Activated CD8-positive, alpha-beta memory T cell treated with anti-CD3 and anti-CD28 coated beads, Interleukin-2, amount 50 U/mL, for 24 hours (primary cell): ENCODE data around the gene DDX1.

Source experiments
- DNase-seq: peaks from one replicate; pipeline ENCODE4 v3.0.0-alpha.2; 2020; ENCODE audit errors: extremely low read depth

Gene DDX1

DNA sequence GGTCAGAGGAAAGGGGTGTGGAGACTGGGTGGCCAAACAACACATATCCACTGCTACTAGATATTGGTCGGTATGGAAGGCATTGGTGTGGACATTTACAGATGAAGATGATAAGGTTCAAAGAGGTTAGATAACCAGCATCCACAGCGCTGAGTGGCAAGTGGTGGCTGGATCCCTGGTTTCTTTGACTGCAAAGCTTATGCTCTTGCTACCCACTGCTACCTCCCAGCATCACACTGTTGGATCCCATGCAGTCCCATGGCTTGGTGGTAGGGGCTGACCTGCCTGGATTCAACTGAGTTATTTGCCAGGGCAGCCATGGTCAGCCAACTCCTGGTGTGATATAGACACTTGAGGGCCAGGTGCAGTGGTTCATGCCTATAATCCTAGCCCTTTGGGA, 53.6 kb downstream of the DDX1 start:
- DNase-seq = no peak

DNA sequence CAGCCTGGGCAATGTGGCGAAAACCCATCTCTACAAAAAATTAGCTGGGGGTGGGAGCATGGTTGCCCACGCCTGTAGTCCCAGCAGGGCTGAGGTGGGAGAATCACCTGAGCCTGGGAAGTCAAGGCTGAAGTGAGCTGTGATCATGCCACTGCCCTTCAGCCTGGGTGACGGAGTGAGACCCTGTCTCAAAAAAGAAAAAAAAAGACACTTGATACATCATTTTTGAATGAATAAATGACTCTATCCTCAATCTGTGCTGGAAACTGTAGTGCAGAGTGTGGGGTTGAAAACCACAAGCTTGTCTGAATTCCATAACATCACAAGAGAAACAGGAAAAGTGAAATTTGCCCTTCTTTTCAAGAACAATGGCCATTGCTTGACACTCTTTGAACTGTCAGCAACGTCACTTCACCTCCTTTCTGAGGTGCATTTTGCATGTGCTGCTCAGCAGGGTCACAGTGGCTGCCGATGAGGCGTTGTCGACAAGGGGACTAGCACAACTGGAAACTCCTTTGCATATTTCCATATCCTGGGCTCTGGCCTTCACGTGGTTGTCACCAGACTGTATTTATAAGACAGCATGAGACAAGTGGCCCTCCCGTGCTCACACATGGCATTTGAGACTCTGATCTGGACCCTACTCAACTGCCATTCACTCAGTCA, 54.2 kb downstream of the DDX1 start:
- DNase-seq = no peak

- no peak for DNase-seq
Measured at GRCh38 chr2:15646661-15647060, 55.0 kb downstream of the DDX1 start.

- no peak for DNase-seq
Measured at GRCh38 chr2:15647622-15648590, 56.2 kb downstream of the DDX1 start.

GRCh38 chr2:15648593-15649525, 57.2 kb downstream of the DDX1 start:
- no peak for DNase-seq

- no peak for DNase-seq
Measured at GRCh38 chr2:15649561-15650255, 58.0 kb downstream of the DDX1 start.

- DNase-seq = no peak
Measured at GRCh38 chr2:15650616-15651366, 59.1 kb downstream of the DDX1 start.

DNA sequence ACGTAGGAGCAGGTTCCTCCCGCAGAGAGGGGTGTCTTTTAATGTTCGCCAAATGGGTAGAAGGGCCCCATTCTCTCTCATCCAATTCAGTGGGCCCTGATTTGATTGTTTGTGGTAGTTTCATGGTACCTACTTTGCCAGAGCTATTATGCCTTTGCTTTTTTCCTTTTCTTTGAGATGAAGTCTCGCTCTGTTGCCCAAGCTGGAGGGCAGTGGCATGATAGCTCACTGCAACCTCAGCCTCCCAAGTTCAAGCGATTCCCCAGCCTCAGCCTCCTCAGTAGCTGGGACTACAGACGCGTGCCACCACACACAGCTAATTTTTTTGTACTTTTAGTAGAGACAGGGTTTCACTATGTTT, 59.7 kb downstream of the DDX1 start:
- no peak for DNase-seq

DNA sequence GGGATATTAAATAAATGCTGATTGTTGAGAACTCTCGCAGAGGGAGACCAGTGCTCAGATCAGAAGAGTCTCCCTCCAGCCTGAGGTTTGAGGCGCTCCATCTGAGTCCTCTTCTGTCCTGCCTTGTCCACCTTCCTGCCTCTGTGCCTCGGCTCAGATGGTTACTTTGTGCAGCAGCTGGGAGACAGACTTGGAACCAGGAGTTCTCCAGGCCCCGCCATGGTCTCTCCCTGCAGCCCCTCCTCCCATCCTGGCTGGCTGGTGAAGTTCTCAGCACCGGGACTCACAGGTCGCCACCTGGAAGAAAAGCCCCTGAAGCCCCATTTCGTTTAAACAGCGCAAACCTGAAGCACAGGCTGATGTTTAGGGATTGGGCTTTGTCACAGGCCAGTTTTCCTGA, 60.6 kb downstream of the DDX1 start:
- no peak for DNase-seq

DNA sequence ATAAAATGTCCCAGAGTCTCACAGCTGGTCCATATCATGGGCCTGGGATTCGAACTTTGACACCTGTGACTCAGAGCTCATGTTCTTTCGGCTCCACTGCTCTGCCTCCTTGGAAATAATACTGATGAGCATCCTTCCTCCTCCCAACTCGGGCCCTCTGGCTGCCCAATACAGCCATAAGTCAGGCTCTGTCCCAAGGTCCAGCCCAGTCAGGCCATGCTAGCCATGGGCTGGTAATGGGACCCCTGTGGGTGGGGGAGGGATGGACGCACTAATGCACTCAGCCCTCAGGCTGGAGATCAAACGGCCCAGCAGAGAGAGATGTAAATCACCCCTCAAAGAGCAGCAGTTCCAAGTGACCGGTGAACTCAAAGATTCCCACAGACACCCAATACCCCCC, 61.1 kb downstream of the DDX1 start:
- no peak for DNase-seq

DNA sequence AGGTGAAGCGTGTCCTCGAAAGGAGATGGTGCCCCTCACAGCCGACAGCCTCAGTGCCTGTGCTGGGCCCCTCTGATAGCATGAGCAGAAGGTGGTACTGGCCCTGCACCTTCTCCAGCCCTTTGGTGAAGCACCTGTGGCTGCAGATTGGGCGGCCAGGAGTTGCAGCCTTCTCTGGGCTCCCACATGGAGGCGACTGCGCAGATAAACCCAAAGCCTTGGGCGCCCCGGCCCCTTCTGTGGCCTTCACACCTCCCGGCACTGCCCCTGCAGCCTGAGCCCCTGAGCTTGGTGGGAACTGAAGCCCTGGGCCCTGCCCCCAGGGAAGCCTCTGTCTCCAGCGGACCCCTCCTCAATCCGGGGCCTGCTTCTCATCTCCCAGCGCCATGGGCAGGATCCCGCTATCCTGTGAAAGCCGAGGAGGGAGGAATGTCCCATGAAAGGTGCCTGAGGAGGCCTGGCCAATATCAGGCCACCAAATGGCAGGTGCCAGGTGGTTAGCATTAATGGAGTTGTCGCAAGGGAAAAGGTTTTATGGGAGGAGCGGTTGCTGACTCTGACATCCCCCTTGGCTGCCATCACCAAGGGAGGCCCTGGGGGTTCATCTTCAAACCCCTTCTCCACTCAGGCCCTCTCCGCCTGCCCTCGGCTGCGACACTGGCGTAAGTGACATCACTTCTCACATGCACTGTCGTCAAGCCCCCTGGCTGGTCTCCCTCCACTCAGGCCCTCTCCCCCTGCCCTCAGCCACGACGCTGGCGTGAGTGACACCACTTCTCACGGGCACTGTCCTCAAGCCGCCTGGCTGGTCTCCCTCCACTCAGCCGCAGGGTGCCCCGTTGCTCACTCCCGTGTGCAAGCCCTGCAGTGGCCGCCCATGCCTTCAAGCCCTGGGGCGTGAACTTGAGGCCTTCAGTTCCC, 62.4 kb downstream of the DDX1 start:
- DNase-seq = no peak

- no peak for DNase-seq
Measured at GRCh38 chr2:15654727-15655073, 63.0 kb downstream of the DDX1 start.

DNA sequence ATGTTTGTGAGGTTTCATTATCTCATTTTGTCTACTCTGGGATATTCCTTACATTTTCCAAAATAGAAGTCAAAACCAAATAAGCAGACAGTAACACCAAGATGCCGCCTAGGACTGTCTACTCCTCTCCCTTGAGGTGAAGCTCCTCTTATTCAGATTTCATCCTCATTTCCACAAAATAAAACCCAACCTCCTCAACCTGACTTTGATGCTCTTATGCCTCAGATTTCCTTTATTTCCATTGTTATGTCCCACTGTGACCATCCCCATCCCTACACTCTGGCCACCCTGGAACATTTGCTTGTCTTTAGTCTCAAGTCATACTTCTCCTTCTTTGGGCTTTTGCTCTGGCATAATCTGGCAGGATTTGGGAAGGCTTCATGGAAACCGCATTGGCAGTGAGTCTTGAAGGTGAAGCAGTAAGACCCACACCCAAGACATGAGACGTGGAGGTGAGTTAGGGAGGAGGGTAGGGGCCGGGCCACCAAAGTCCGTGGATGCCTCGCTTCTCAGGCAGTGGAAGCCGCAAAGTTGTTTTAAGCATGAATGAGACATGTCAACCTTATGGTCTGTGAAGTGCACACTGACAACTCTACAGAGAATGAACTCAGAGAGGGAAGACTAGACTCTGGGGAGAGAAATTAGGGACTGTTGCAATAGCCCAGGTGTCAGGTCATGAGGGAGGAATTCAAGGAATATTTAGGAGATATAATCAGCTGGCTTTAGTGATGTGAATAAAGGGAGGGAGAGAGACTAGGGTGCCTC, 63.6 kb downstream of the DDX1 start:
- DNase-seq = no peak

- no peak for DNase-seq
Measured at GRCh38 chr2:15656090-15656489, 64.4 kb downstream of the DDX1 start.

GRCh38 chr2:15657759-15658158, 66.1 kb downstream of the DDX1 start:
- DNase-seq = no peak

GRCh38 chr2:15658911-15659310, 67.2 kb downstream of the DDX1 start:
- no peak for DNase-seq

GRCh38 chr2:15660491-15661294, 69.0 kb downstream of the DDX1 start:
- no peak for DNase-seq

DNA sequence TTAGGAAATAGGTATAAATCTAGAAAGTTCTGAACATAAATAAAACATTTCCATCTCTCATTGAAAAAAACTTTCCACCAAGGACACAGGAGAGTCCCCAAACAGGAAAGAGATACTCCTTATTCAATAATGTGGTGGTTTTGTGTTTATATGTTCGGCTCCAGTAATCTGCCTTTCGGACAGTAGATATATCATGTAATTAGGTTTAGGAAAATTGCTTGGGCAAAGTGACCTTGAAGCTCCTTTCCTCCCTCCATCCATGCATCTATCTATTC, 69.6 kb downstream of the DDX1 start:
- DNase-seq = no peak
